Neural cell (in vitro differentiated cells): ENCODE data around the gene FBXL22. TPM values are rescaled to one million over a fixed set of nuclear protein-coding genes. Genes with fewer than 3 reads are reported as not detected.

Experiments used
- H2AFZ ChIP-seq: fragments of 200-600, 300-800 bp; sonication (generic), shearing (Covaris generic); 2 replicates; pipeline ENCODE4 v1.6.0; 2014; ENCODE audit warnings: low read depth, mild to moderate bottlenecking, antibody characterized with exemption, low read length, moderate library complexity
- H3F3A ChIP-seq: fragments of 200-600 bp; shearing (Covaris generic); 2 replicates; pipeline ENCODE4 v1.6.1; 2016; ENCODE audit warnings: mild to moderate bottlenecking, moderate library complexity, mixed read lengths, antibody characterized with exemption, low read length; ENCODE audit not compliant: insufficient read depth, poor library complexity, severe bottlenecking
- H3K27ac ChIP-seq: fragments of 200-600, 300-800 bp; sonication (generic), shearing (Covaris generic); 2 replicates; pipeline ENCODE4 v1.5.1; 2014; ENCODE audit warnings: mild to moderate bottlenecking, low read length, moderate library complexity
- H3K27me3 ChIP-seq: fragments of 300-800, 200-600 bp; sonication (generic), shearing (Covaris generic); 2 replicates; pipeline ENCODE4 v1.6.0; 2014; ENCODE audit warnings: mild to moderate bottlenecking, low read depth, low read length, moderate library complexity; ENCODE audit not compliant: insufficient read depth
- H3K36me3 ChIP-seq: fragments of 300-800, 200-600 bp; sonication (generic), shearing (Covaris generic); 2 replicates; pipeline ENCODE4 v1.5.1; 2014; ENCODE audit warnings: mild to moderate bottlenecking, antibody characterized with exemption, low read length, moderate library complexity; ENCODE audit not compliant: insufficient read depth
- H3K4me2 ChIP-seq: fragments of 300-800, 200-600 bp; sonication (generic), shearing (Covaris generic); 2 replicates; pipeline ENCODE4 v1.6.0; 2014; ENCODE audit warnings: mild to moderate bottlenecking, low read length
- H3K4me3 ChIP-seq: fragments of 300-800, 200-600 bp; sonication (generic), shearing (Covaris generic); 2 replicates; pipeline ENCODE4 v1.5.1; 2014; ENCODE audit warnings: mild to moderate bottlenecking, low read length, moderate library complexity
- H3K79me2 ChIP-seq: fragments of 200-600 bp; shearing (Covaris generic); replicated peaks from 2 replicates; pipeline ENCODE4 v1.6.0; 2014; ENCODE audit warnings: mild to moderate bottlenecking, low read length, moderate library complexity; ENCODE audit not compliant: insufficient read depth
- H3K9ac ChIP-seq: fragments of 300-800, 200-600 bp; sonication (generic), shearing (Covaris generic); 2 replicates; pipeline ENCODE4 v1.6.1; 2016; ENCODE audit warnings: mild to moderate bottlenecking, low read length, mixed read lengths
- H3K9me2 ChIP-seq: fragments of 200-600 bp; shearing (Covaris generic); 2 replicates; pipeline ENCODE4 v1.6.1; 2016; ENCODE audit warnings: mild to moderate bottlenecking, low read length, mixed read lengths; ENCODE audit not compliant: insufficient read depth
- H3K9me3 ChIP-seq: fragments of 200-600, 300-800 bp; sonication (generic), shearing (Covaris generic); 2 replicates; pipeline ENCODE4 v1.6.1; 2016; ENCODE audit warnings: mild to moderate bottlenecking, mixed run types, low read length, moderate library complexity, mixed read lengths
- H4K20me1 ChIP-seq: fragments of 200-600 bp; shearing (Covaris generic); 2 replicates; pipeline ENCODE4 v1.6.1; 2016; ENCODE audit warnings: mild to moderate bottlenecking, mixed run types; ENCODE audit not compliant: insufficient read depth
- EP300 ChIP-seq: fragments of 450-650 bp; conservative IDR thresholded peaks from 2 replicates; pipeline ENCODE4 v1.6.1; 2014; ENCODE audit warnings: antibody characterized with exemption, mild to moderate bottlenecking, moderate library complexity; ENCODE audit not compliant: poor library complexity, severe bottlenecking
- EZH2 ChIP-seq: fragments of 200-600, 300-800 bp; shearing (Covaris generic), sonication (generic); IDR thresholded peaks from 2 replicates; pipeline ENCODE4 v1.6.1; 2014; ENCODE audit warnings: antibody characterized with exemption, low read length, borderline replicate concordance, mild to moderate bottlenecking; ENCODE audit not compliant: insufficient read depth, poor library complexity, severe bottlenecking
- MXI1 ChIP-seq: fragments of 450-650 bp; conservative IDR thresholded peaks from 2 replicates; pipeline ENCODE4 v1.6.1; 2014; ENCODE audit warnings: antibody characterized with exemption, mild to moderate bottlenecking; ENCODE audit not compliant: poor library complexity, severe bottlenecking
- POLR2AphosphoS5 ChIP-seq: IDR thresholded peaks from 2 replicates; pipeline ENCODE4 v1.6.1; 2012
- RAD21 ChIP-seq: fragments of 450-650 bp; conservative IDR thresholded peaks from 2 replicates; pipeline ENCODE4 v1.6.1; 2014; ENCODE audit warnings: antibody characterized with exemption, mild to moderate bottlenecking, moderate library complexity
- SMC3 ChIP-seq: fragments of 450-650 bp; conservative IDR thresholded peaks from 2 replicates; pipeline ENCODE4 v1.6.1; 2014; ENCODE audit warnings: antibody characterized with exemption, mild to moderate bottlenecking, moderate library complexity; ENCODE audit not compliant: poor library complexity
- TAF1 ChIP-seq: IDR thresholded peaks from 2 replicates; pipeline ENCODE4 v1.6.1; 2012; ENCODE audit warnings: low read depth
- polyA plus RNA-seq: library from polyadenylated mRNA; depleted of rRNA; stranded (reverse); fragments of >200 nt; gene quantifications from 2 replicates; pipeline ENCODE4 v1.2.3, GENCODE V29; 2014
- TF ChIP-seq, protein P1 (sequence below): fragments of 450-650 bp; IDR thresholded peaks from 2 replicates; pipeline ENCODE4 v1.5.1; 2014; ENCODE audit warnings: antibody characterized with exemption, mild to moderate bottlenecking, moderate library complexity; ENCODE audit not compliant: poor library complexity, severe bottlenecking
- TF ChIP-seq, protein P2 (sequence below): IDR thresholded peaks from 2 replicates; pipeline ENCODE4 v1.6.1; 2012; ENCODE audit warnings: borderline replicate concordance

The FBXL22 gene
- polyA plus RNA-seq, 1 donor from 2014 or later, result 0.41 TPM

DNA sequence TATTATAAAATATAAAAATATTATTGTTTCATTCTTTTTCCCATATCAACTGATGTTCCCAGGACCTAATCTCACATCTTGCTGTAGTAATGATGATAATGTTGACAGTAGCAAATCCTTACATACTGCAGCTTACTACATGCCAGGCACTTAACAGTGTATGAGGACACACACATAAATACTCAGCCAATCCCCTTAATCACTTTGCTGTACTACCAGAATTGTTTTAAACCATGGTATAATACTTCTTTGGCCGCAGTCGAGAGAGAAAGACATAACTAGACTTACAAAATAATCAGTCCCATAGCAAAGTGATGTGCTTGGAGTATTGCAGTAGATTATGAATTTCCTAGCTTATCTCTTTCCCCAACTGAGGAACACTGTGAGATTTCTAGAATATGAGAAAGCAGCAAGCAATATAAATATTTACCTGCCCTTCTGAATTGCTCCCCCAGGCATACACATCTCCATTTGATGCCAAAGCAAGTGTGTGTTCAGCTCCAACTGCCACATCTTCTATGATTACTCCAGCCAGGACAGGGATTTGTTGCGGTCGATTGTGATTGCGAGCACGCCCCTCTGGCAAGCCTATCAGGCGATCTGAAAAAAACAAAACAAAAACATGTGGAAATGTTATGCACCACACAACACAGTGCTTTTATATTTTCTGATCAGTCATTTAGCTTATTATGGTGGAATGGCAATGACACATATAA, 33.0 kb downstream of the FBXL22 start:
- Histone ChIP-seq H4K20me1 (no peaks in the 10 kb centered on the region), H3K4me3 (no peak overlapping the region), H3K79me2 (no peaks in the 10 kb centered on the region), H3K9me3 (no peaks in the 10 kb centered on the region), H3F3A (no peaks in the 10 kb centered on the region), H3K9ac (no peak overlapping the region), H3K4me2 (no peak overlapping the region), H3K27me3 (no peaks in the 10 kb centered on the region), H3K9me2 (no peaks in the 10 kb centered on the region), H3K27ac (no peak overlapping the region), H2AFZ (no peak overlapping the region), H3K36me3 (peaks cover 19% of the 10 kb centered on the region)
- TF ChIP-seq SMC3, result no peak
- no peak for TF ChIP-seq RAD21
- TF ChIP-seq TAF1, result no peak
- TF ChIP-seq EZH2, result no peak
- no peak for TF ChIP-seq MXI1
- TF ChIP-seq, protein P1, sequence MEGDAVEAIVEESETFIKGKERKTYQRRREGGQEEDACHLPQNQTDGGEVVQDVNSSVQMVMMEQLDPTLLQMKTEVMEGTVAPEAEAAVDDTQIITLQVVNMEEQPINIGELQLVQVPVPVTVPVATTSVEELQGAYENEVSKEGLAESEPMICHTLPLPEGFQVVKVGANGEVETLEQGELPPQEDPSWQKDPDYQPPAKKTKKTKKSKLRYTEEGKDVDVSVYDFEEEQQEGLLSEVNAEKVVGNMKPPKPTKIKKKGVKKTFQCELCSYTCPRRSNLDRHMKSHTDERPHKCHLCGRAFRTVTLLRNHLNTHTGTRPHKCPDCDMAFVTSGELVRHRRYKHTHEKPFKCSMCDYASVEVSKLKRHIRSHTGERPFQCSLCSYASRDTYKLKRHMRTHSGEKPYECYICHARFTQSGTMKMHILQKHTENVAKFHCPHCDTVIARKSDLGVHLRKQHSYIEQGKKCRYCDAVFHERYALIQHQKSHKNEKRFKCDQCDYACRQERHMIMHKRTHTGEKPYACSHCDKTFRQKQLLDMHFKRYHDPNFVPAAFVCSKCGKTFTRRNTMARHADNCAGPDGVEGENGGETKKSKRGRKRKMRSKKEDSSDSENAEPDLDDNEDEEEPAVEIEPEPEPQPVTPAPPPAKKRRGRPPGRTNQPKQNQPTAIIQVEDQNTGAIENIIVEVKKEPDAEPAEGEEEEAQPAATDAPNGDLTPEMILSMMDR, result no peak
- TF ChIP-seq EP300, result no peak
- no peak for TF ChIP-seq POLR2AphosphoS5

DNA sequence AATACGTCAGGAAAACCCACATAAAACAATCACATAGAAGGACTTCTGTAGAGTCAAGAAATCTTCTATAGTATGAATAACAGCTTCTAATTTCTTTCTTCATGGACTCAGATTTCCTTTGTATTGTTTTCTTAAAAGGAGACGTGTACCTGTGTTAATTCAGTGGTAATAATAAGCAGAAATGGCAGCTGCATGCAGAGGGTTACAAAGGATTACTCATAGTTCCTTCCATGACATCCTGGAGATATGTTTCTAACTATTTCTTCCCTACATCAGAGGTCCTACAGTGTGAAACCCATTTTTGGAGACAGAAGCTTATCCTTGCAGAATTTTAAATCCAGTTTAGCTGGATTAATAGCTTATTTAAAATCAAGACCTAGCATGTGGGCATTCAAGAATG, 36.1 kb downstream of the FBXL22 start:
- H3K9ac ChIP-seq, result no peak overlapping the region
- H3K36me3 ChIP-seq, result peaks cover 19% of the 10 kb centered on the region
- H3F3A ChIP-seq, result no peaks in the 10 kb centered on the region
- H2AFZ ChIP-seq, result no peak overlapping the region
- H3K9me2 ChIP-seq, result no peaks in the 10 kb centered on the region
- no peaks in the 10 kb centered on the region for H4K20me1 ChIP-seq
- TF ChIP-seq, protein P2, sequence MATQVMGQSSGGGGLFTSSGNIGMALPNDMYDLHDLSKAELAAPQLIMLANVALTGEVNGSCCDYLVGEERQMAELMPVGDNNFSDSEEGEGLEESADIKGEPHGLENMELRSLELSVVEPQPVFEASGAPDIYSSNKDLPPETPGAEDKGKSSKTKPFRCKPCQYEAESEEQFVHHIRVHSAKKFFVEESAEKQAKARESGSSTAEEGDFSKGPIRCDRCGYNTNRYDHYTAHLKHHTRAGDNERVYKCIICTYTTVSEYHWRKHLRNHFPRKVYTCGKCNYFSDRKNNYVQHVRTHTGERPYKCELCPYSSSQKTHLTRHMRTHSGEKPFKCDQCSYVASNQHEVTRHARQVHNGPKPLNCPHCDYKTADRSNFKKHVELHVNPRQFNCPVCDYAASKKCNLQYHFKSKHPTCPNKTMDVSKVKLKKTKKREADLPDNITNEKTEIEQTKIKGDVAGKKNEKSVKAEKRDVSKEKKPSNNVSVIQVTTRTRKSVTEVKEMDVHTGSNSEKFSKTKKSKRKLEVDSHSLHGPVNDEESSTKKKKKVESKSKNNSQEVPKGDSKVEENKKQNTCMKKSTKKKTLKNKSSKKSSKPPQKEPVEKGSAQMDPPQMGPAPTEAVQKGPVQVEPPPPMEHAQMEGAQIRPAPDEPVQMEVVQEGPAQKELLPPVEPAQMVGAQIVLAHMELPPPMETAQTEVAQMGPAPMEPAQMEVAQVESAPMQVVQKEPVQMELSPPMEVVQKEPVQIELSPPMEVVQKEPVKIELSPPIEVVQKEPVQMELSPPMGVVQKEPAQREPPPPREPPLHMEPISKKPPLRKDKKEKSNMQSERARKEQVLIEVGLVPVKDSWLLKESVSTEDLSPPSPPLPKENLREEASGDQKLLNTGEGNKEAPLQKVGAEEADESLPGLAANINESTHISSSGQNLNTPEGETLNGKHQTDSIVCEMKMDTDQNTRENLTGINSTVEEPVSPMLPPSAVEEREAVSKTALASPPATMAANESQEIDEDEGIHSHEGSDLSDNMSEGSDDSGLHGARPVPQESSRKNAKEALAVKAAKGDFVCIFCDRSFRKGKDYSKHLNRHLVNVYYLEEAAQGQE, result no peak
- H3K9me3 ChIP-seq, result no peaks in the 10 kb centered on the region
- no peaks in the 10 kb centered on the region for H3K27me3 ChIP-seq
- no peaks in the 10 kb centered on the region for H3K79me2 ChIP-seq
- no peak overlapping the region for H3K4me2 ChIP-seq
- H3K27ac ChIP-seq, result no peak overlapping the region
- H3K4me3 ChIP-seq, result no peak overlapping the region
